Neuronal stem cell (in vitro differentiated cells): ENCODE data around the gene MGAT3.

ENCODE experiments used
- DNase-seq: peaks from one replicate; pipeline ENCODE4 v3.0.0-alpha.2; 2013; ENCODE audit warnings: low spot score
- H2AFZ ChIP-seq: one replicate; pipeline ENCODE4 v1.6.1; 2013; ENCODE audit warnings: mild to moderate bottlenecking, low read length, inconsistent platforms
- H2AK5ac ChIP-seq: 2 replicates; pipeline ENCODE4 v1.6.1; 2013; ENCODE audit warnings: low read depth, mild to moderate bottlenecking, inconsistent platforms, low read length, moderate library complexity, mixed read lengths
- H2BK120ac ChIP-seq: 2 replicates; pipeline ENCODE4 v1.6.1; 2013; ENCODE audit warnings: low read depth, mild to moderate bottlenecking, inconsistent platforms, low read length, moderate library complexity, mixed read lengths
- H2BK12ac ChIP-seq: one replicate; pipeline ENCODE4 v1.6.1; 2013; ENCODE audit warnings: low read length, inconsistent platforms
- H2BK15ac ChIP-seq: 2 replicates; pipeline ENCODE4 v1.6.1; 2013; ENCODE audit warnings: mild to moderate bottlenecking, low read length, inconsistent platforms, mixed read lengths
- H2BK5ac ChIP-seq: one replicate; pipeline ENCODE4 v1.6.1; 2013; ENCODE audit warnings: inconsistent platforms, mild to moderate bottlenecking, low read length, moderate library complexity
- H3K14ac ChIP-seq: one replicate; pipeline ENCODE4 v1.6.1; 2013; ENCODE audit warnings: low read length, inconsistent platforms
- H3K18ac ChIP-seq: 2 replicates; pipeline ENCODE4 v1.6.1; 2013; ENCODE audit warnings: low read length, inconsistent platforms
- H3K23ac ChIP-seq: 2 replicates; pipeline ENCODE4 v1.6.1; 2013; ENCODE audit warnings: low read depth, mild to moderate bottlenecking, mixed read lengths, low read length, inconsistent platforms; ENCODE audit not compliant: poor library complexity
- H3K27ac ChIP-seq: replicated peaks from 3 replicates; pipeline ENCODE4 v1.5.1; 2013; ENCODE audit warnings: low read length, inconsistent platforms
- H3K27me3 ChIP-seq, 3 experiments: 2 replicates each; pipeline ENCODE4 v1.6.1; 2013; ENCODE audit warnings: low read length in 3 of 3, mild to moderate bottlenecking in 2 of 3, inconsistent platforms in 1 of 3, low read depth in 1 of 3, mixed read lengths in 1 of 3, moderate library complexity in 1 of 3; ENCODE audit not compliant: control insufficient read depth in 3 of 3, insufficient read depth in 3 of 3
- H3K36me3 ChIP-seq, 2 donors: replicated peaks in 1 of 2; 2 replicates each; pipeline ENCODE4 v1.6.1; 2013; ENCODE audit warnings: low read length in 2 of 2; ENCODE audit not compliant: control insufficient read depth in 2 of 2, insufficient read depth in 2 of 2
- H3K4ac ChIP-seq: 2 replicates; pipeline ENCODE4 v1.6.1; 2013; ENCODE audit warnings: inconsistent platforms, mild to moderate bottlenecking, low read length, moderate library complexity
- H3K4me1 ChIP-seq, 2 donors: 1 replicate in 1 of 2; 2 replicates in 1 of 2; pipeline ENCODE4 v1.6.1; 2013; ENCODE audit warnings: low read length in 2 of 2, low read depth in 1 of 2; ENCODE audit not compliant: control insufficient read depth in 2 of 2, insufficient read depth in 1 of 2
- H3K4me2 ChIP-seq: one replicate; pipeline ENCODE4 v1.6.1; 2013; ENCODE audit warnings: mild to moderate bottlenecking, low read length, inconsistent platforms; ENCODE audit not compliant: insufficient read depth, poor library complexity, severe bottlenecking
- H3K4me3 ChIP-seq, 2 donors: 2 replicates each; pipeline ENCODE4 v1.5.1; 2013; ENCODE audit warnings: low read length in 2 of 2, mild to moderate bottlenecking in 2 of 2, inconsistent platforms in 1 of 2, moderate library complexity in 1 of 2
- H3K79me1 ChIP-seq: one replicate; pipeline ENCODE4 v1.6.1; 2013; ENCODE audit warnings: low read depth, mild to moderate bottlenecking, inconsistent platforms, low read length, moderate library complexity
- H3K9ac ChIP-seq: one replicate; pipeline ENCODE4 v1.6.1; 2013; ENCODE audit warnings: mild to moderate bottlenecking, low read depth, low read length, inconsistent platforms; ENCODE audit not compliant: poor library complexity
- H3K9me3 ChIP-seq, 2 donors: replicated peaks in 1 of 2; 2 replicates each; pipeline versions ENCODE3 to v1.6.1; 2013; ENCODE audit warnings: low read length in 2 of 2, mild to moderate bottlenecking in 2 of 2, inconsistent platforms in 1 of 2, low read depth in 1 of 2, mixed read lengths in 1 of 2, moderate library complexity in 1 of 2; ENCODE audit not compliant: control insufficient read depth in 2 of 2, insufficient read depth in 1 of 2
- H4K8ac ChIP-seq: one replicate; pipeline ENCODE4 v1.6.1; 2013; ENCODE audit warnings: low read depth, mild to moderate bottlenecking, inconsistent platforms, low read length, moderate library complexity
- H4K91ac ChIP-seq: one replicate; pipeline ENCODE4 v1.6.1; 2013; ENCODE audit warnings: low read length, low read depth, mild to moderate bottlenecking, inconsistent platforms; ENCODE audit not compliant: poor library complexity
- WGBS, 2 donors: extraction: QIAGEN DNeasy Blood & Tissue Kit; methylation state at CpG; one replicate each; pipeline ENCODE4 v1.1.7; 2013; ENCODE audit warnings: missing lambda C conversion rate in 2 of 2, mixed read lengths in 1 of 2; ENCODE audit not compliant: insufficient read length in 2 of 2, insufficient replicate concordance in 1 of 2; ENCODE audit errors: extremely low coverage in 2 of 2; 5-methylcytosine and 5-hydroxymethylcytosine counted together

Gene MGAT3

GRCh38 chr22:39502109-39502788 lies 45.4 kb downstream of the MGAT3 start, which contains the start of gene MIEF1:
Gene MIEF1 (plus strand): TSS chr22:39502290. CDS start chr22:39511295, 9,005 bp downstream.
- Histone ChIP-seq H3K27ac (peak within 1 kb of the TSS; percentile 83), H4K91ac (no peak within 1 kb of the TSS), H2AK5ac (peak within 1 kb of the TSS; percentile 57), H3K27me3 (no peaks in the 10 kb centered on the region), H3K14ac (no peak within 1 kb of the TSS), H3K18ac (peak within 1 kb of the TSS; percentile 96), H3K4me1 (peaks cover 14 to 20% of the 10 kb centered on the region in 2 donors), H2BK12ac (peak within 1 kb of the TSS; percentile 98), H3K9ac (peak within 1 kb of the TSS; percentile 92), H3K36me3 (peaks cover 25 to 38% of the 10 kb centered on the region in 2 donors), H4K8ac (peak within 1 kb of the TSS; percentile 52), H3K79me1 (peaks cover 9% of the 10 kb centered on the region), H2BK120ac (no peak within 1 kb of the TSS), H3K4ac (no peak within 1 kb of the TSS), H2AFZ (peak within 1 kb of the TSS; percentile 88), H3K9me3 (no peaks in the 10 kb centered on the region), H3K4me2 (peak within 1 kb of the TSS; percentile 85), H2BK5ac (peak within 1 kb of the TSS; percentile 56), H3K23ac (peak within 1 kb of the TSS; percentile 75), H3K4me3 (peak within 1 kb of the TSS; percentile 95), H2BK15ac (peak within 1 kb of the TSS; percentile 83)
- no CpG with 5 or more reads among the region's 58 CpGs for WGBS, 2 donors
- DNase-seq, result peak; percentile 97

GRCh38 chr22:39502789-39503409 lies 46.1 kb downstream of the MGAT3 start:
- Histone ChIP-seq H3K18ac (no peak overlapping the region), H3K9me3 (no peaks in the 10 kb centered on the region), H2AK5ac (no peak overlapping the region), H2AFZ (peak overlapping the region; percentile 88), H3K23ac (peak overlapping the region; percentile 2), H4K8ac (no peak overlapping the region), H3K27ac (no peak overlapping the region), H3K27me3 (no peaks in the 10 kb centered on the region), H3K4ac (no peak overlapping the region), H3K4me2 (peak overlapping the region; percentile 79), H3K9ac (peak overlapping the region; percentile 80), H3K4me3 (peak overlapping the region; percentile 95), H2BK15ac (no peak overlapping the region), H3K36me3 (peaks cover 25 to 45% of the 10 kb centered on the region in 2 donors), H2BK5ac (no peak overlapping the region), H2BK120ac (no peak overlapping the region), H3K14ac (no peak overlapping the region), H4K91ac (no peak overlapping the region), H2BK12ac (no peak overlapping the region), H3K79me1 (peaks cover 9% of the 10 kb centered on the region), H3K4me1 (peaks cover 14 to 20% of the 10 kb centered on the region in 2 donors)
- no peak for DNase-seq
- no CpG with 5 or more reads among the region's 18 CpGs for WGBS, 2 donors

GRCh38 chr22:39503630-39504029 lies 46.8 kb downstream of the MGAT3 start:
- Histone ChIP-seq H3K36me3 (peaks cover 26 to 52% of the 10 kb centered on the region in 2 donors), H3K4me1 (peaks cover 13 to 16% of the 10 kb centered on the region in 2 donors)

GRCh38 chr22:39504071-39504470 lies 47.3 kb downstream of the MGAT3 start:
- Histone ChIP-seq H3K4me2 (no peak overlapping the region), H3K9me3 (no peaks in the 10 kb centered on the region), H3K14ac (no peak overlapping the region), H3K18ac (no peak overlapping the region), H3K23ac (no peak overlapping the region), H2BK5ac (no peak overlapping the region), H2AFZ (no peak overlapping the region), H3K36me3 (peaks cover 27 to 56% of the 10 kb centered on the region in 2 donors), H3K4me1 (peaks cover 11 to 13% of the 10 kb centered on the region in 2 donors), H3K4me3 (peak overlapping the region in 1 of 2 donors; percentile 95), H2AK5ac (no peak overlapping the region), H3K9ac (no peak overlapping the region), H3K4ac (no peak overlapping the region), H2BK12ac (no peak overlapping the region), H3K79me1 (peaks cover 9% of the 10 kb centered on the region), H2BK120ac (no peak overlapping the region), H3K27ac (no peak overlapping the region), H2BK15ac (no peak overlapping the region), H3K27me3 (no peaks in the 10 kb centered on the region), H4K8ac (no peak overlapping the region), H4K91ac (no peak overlapping the region)
- DNase-seq, result no peak
- no CpG with 5 or more reads among the region's 16 CpGs for WGBS, 2 donors

More at GRCh38 chr22:39503630-39504029, 46.8 kb downstream of the MGAT3 start:
- H2BK12ac ChIP-seq, result no peak overlapping the region
- H3K14ac ChIP-seq, result no peak overlapping the region
- H3K79me1 ChIP-seq, result peaks cover 9% of the 10 kb centered on the region
- H3K27ac ChIP-seq, result no peak overlapping the region
- no peak overlapping the region for H3K23ac ChIP-seq
- H3K4ac ChIP-seq, result no peak overlapping the region
- no peak overlapping the region for H2BK15ac ChIP-seq
- H2BK5ac ChIP-seq, result no peak overlapping the region
- peak overlapping the region in 1 of 2 donors; percentile 95 for H3K4me3 ChIP-seq
- H3K4me2 ChIP-seq, result no peak overlapping the region
- H3K9ac ChIP-seq, result no peak overlapping the region
- H2AFZ ChIP-seq, result no peak overlapping the region
- H3K27me3 ChIP-seq, result no peaks in the 10 kb centered on the region
- no peak for DNase-seq
- H2BK120ac ChIP-seq, result no peak overlapping the region
- no peak overlapping the region for H3K18ac ChIP-seq
- no peak overlapping the region for H4K8ac ChIP-seq
- no peaks in the 10 kb centered on the region for H3K9me3 ChIP-seq
- no peak overlapping the region for H4K91ac ChIP-seq
- WGBS, 2 donors, result no CpG with 5 or more reads among the region's 6 CpGs
- H2AK5ac ChIP-seq, result no peak overlapping the region
